Gastroesophageal sphincter (tissue), 4 donors: ENCODE results near the gene AREG. TPM values are rescaled to one million over a fixed set of nuclear protein-coding genes. Genes with fewer than 3 reads are reported as not detected.
A peak's percentile ranks its signal among the peaks of the same experiment; 100 is the strongest.

ENCODE experiments used
- ATAC-seq: fragments of 150-250 bp; one replicate; pipeline ENCODE4 v1.9.1; 2016; ENCODE audit warnings: mild to moderate bottlenecking, moderate library complexity
- H3K27ac ChIP-seq, 4 donors: fragments of 200-600 bp; sonication (generic) in 3 of 4; 1 replicate in 3 of 4; 2 replicates in 1 of 4; pipeline ENCODE4 v1.5.1; 2016 to 2019
- H3K27me3 ChIP-seq: fragments of 200-600 bp; sonication (generic); one replicate; pipeline ENCODE4 v1.5.1; 2019
- H3K36me3 ChIP-seq, 2 donors: fragments of 200-600 bp; sonication (generic); one replicate each; pipeline ENCODE4 v1.5.1; 2019; ENCODE audit warnings: control low read depth in 1 of 2
- H3K4me1 ChIP-seq, 3 donors: fragments of 200-600 bp; sonication (generic); 1 replicate in 2 of 3; 2 replicates in 1 of 3; pipeline ENCODE4 v1.5.1; 2016 to 2019; ENCODE audit warnings: control low read depth in 2 of 3
- H3K4me3 ChIP-seq, 2 donors: fragments of 200-600 bp; sonication (generic); one replicate each; pipeline ENCODE4 v1.5.1; 2019; ENCODE audit warnings: mild to moderate bottlenecking in 1 of 2, moderate library complexity in 1 of 2
- H3K9me3 ChIP-seq, 3 donors: fragments of 200-600 bp; sonication (generic); one replicate each; pipeline ENCODE4 v1.5.1; 2017 to 2019; ENCODE audit warnings: control low read depth in 2 of 3
- CTCF ChIP-seq, 4 experiments: fragments of 200-600 bp in 2 of 4; fragments of 450-650 bp in 2 of 4; sonication (generic) in 1 of 4; IDR thresholded peaks; one replicate each; pipeline ENCODE4 v1.5.1; 2017 to 2019; ENCODE audit warnings: antibody characterized with exemption in 4 of 4, mild to moderate bottlenecking in 2 of 4, moderate library complexity in 2 of 4
- EP300 ChIP-seq: sonication (generic); formaldehyde crosslinking; IDR thresholded peaks from one replicate; pipeline ENCODE4 v1.6.1; 2017; ENCODE audit warnings: antibody characterized with exemption, mild to moderate bottlenecking
- POLR2A ChIP-seq, 2 donors: fragments of 450-650 bp; IDR thresholded peaks; one replicate each; pipeline ENCODE4 v1.6.1; 2017; ENCODE audit warnings: antibody characterized with exemption in 2 of 2, mild to moderate bottlenecking in 2 of 2, moderate library complexity in 1 of 2
- POLR2AphosphoS5 ChIP-seq: sonication (generic); formaldehyde crosslinking; IDR thresholded peaks from one replicate; pipeline ENCODE4 v1.6.1; 2017; ENCODE audit warnings: antibody characterized with exemption
- WGBS, 2 donors: methylation state at CpG; one replicate each; pipeline ENCODE4 v1.1.5; 2018; ENCODE audit warnings: low coverage in 1 of 2; 5-methylcytosine and 5-hydroxymethylcytosine counted together
- total RNA-seq, 4 donors: library from RNA; depleted of rRNA; stranded (reverse); fragments of >200 nt; gene quantifications; one replicate each; pipeline ENCODE4 v1.1.0, GENCODE V29; 2016

AREG gene
- total RNA-seq, 4 donors from 2014 or later: 2.2 to 7.3 (median 3.4) TPM

GRCh38 chr4:74473155-74473811 is 28.3 kb downstream of the AREG start:
- no peaks in the 10 kb centered on the region for H3K9me3 ChIP-seq
- peaks cover 0 to 29% (median 4%) of the 10 kb centered on the region in 3 donors for H3K4me1 ChIP-seq
- peak overlapping the region; percentile 19 to 76 (median 63) for H3K27ac ChIP-seq
- H3K27me3 ChIP-seq: no peaks in the 10 kb centered on the region
- peak; percentile 83 for ATAC-seq
- H3K4me3 ChIP-seq: no peak overlapping the region
- 27 to 38% methylated on average over 3 to 4 of the region's 5 CpGs for WGBS, 2 donors
- TF ChIP-seq EP300 (no peak), POLR2AphosphoS5 (peak; percentile 78)
- H3K36me3 ChIP-seq: no peaks in the 10 kb centered on the region

- no peak for ATAC-seq
- peak overlapping the region in 1 of 4 donors; percentile 67 for H3K27ac ChIP-seq
- H3K4me3 ChIP-seq: no peak overlapping the region
- WGBS, 2 donors: 62 to 64% methylated on average over 3 to 4 of the region's 4 CpGs
- H3K36me3 ChIP-seq: no peaks in the 10 kb centered on the region
- H3K4me1 ChIP-seq: peaks cover 0 to 29% (median 4%) of the 10 kb centered on the region in 3 donors
- H3K9me3 ChIP-seq: no peaks in the 10 kb centered on the region
- no peaks in the 10 kb centered on the region for H3K27me3 ChIP-seq
- TF ChIP-seq CTCF (IDR thresholded peaks at IDR 0.05): no peak
- no peak for TF ChIP-seq EP300
- TF ChIP-seq POLR2A (IDR thresholded peaks at IDR 0.05): no peak
- TF ChIP-seq POLR2AphosphoS5: no peak
These were observed 29.6 kb downstream of the AREG start for GRCh38 chr4:74474345-74475090.

- Histone ChIP-seq H3K36me3 (no peaks in the 10 kb centered on the region), H3K27me3 (no peaks in the 10 kb centered on the region), H3K4me1 (peaks cover 0 to 29% (median 4%) of the 10 kb centered on the region in 3 donors), H3K9me3 (no peaks in the 10 kb centered on the region), H3K4me3 (no peak overlapping the region), H3K27ac (peak overlapping the region in 1 of 4 donors; percentile 67)
- 53 to 71% methylated on average over 1 to 2 of the region's 2 CpGs for WGBS, 2 donors
- no peak for TF ChIP-seq CTCF (IDR thresholded peaks at IDR 0.05)
- no peak for TF ChIP-seq POLR2AphosphoS5
- no peak for TF ChIP-seq POLR2A (IDR thresholded peaks at IDR 0.05)
- no peak for TF ChIP-seq EP300
- ATAC-seq: no peak
These were observed 30.3 kb downstream of the AREG start for GRCh38 chr4:74475091-74475800.

- Histone ChIP-seq H3K27ac (no peak overlapping the region), H3K4me3 (no peak overlapping the region), H3K4me1 (peaks cover 0 to 29% (median 4%) of the 10 kb centered on the region in 3 donors), H3K9me3 (no peaks in the 10 kb centered on the region), H3K27me3 (no peaks in the 10 kb centered on the region), H3K36me3 (no peaks in the 10 kb centered on the region)
- ATAC-seq: no peak
- TF ChIP-seq EP300 (no peak), CTCF (IDR thresholded peaks at IDR 0.05) (no peak), POLR2AphosphoS5 (no peak), POLR2A (IDR thresholded peaks at IDR 0.05) (no peak)
- WGBS, 2 donors: 80 to 92% methylated on average over 3 of the region's 3 CpGs
These were observed 31.0 kb downstream of the AREG start for GRCh38 chr4:74475946-74476345.

GRCh38 chr4:74479009-74479408 is 34.1 kb downstream of the AREG start:
- Histone ChIP-seq H3K36me3 (no peaks in the 10 kb centered on the region), H3K9me3 (no peaks in the 10 kb centered on the region), H3K4me3 (no peak overlapping the region), H3K27ac (no peak overlapping the region), H3K27me3 (no peaks in the 10 kb centered on the region), H3K4me1 (peaks cover 0 to 14% (median 4%) of the 10 kb centered on the region in 3 donors)
- WGBS, 2 donors: 73 to 85% methylated on average over 1 of the region's 1 CpG
- ATAC-seq: no peak
- no peak for TF ChIP-seq POLR2AphosphoS5
- TF ChIP-seq POLR2A (IDR thresholded peaks at IDR 0.05): no peak
- TF ChIP-seq CTCF (IDR thresholded peaks at IDR 0.05): no peak
- TF ChIP-seq EP300: no peak
